Sigmoid colon (tissue), 4 donors: ENCODE measurements around the gene HS1BP3.

Source experiments
- EP300 ChIP-seq, 4 donors: sonication (generic); formaldehyde crosslinking; IDR thresholded peaks; one replicate each; pipeline ENCODE4 v1.6.1; 2017; ENCODE audit warnings: antibody characterized with exemption in 4 of 4
- POLR2A ChIP-seq, 2 donors: fragments of 450-650 bp; IDR thresholded peaks; one replicate each; pipeline ENCODE4 v1.6.1; 2016; ENCODE audit warnings: antibody characterized with exemption in 2 of 2, mild to moderate bottlenecking in 2 of 2, moderate library complexity in 2 of 2
- POLR2AphosphoS5 ChIP-seq, 4 donors: sonication (generic); formaldehyde crosslinking; IDR thresholded peaks; one replicate each; pipeline ENCODE4 v1.6.1; 2017; ENCODE audit warnings: antibody characterized with exemption in 4 of 4
- TF ChIP-seq, protein P1 (sequence below), 4 experiments: fragments of 450-650 bp in 3 of 4; fragments of 200-600 bp in 1 of 4; IDR thresholded peaks; one replicate each; pipeline ENCODE4 v1.5.1; 2016 to 2019; ENCODE audit warnings: antibody characterized with exemption in 4 of 4, mild to moderate bottlenecking in 3 of 4, moderate library complexity in 2 of 4

DNA sequence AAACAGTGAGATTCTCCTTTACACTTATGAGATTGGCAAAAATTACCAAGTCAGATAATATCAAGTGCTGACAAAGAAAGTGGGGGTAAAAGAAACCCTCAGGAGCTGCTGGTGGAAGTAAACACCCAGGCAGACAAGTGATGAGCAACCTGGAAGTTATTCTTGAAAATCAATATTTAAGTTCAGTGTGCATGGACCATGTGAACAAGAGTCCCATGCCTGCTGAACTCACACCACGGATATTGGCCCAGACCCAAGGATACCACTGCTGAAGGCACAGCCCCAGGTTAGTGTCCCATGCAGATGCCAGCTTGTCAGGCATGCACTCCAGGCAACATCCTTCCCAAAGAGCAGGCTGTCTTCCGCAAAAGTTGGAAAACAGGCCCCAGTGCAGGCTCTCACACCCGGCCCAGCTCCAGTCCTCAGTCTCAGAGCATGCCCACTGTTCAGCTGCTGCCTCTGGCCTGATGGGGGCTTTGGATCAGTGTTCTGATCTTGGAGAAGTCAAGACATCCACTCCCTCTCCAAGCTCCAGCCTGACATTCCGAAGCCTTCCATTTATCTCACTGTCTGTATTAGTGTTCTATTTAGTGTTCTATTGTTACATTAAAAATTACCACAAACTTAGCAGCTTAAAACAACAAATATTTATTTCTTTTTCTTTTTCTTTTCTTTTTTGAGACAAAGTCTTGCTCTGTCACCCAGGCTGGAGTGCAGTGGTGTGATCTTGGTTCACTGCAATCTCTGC lies 70.0 kb downstream of the HS1BP3 start:
- TF ChIP-seq, protein P1, sequence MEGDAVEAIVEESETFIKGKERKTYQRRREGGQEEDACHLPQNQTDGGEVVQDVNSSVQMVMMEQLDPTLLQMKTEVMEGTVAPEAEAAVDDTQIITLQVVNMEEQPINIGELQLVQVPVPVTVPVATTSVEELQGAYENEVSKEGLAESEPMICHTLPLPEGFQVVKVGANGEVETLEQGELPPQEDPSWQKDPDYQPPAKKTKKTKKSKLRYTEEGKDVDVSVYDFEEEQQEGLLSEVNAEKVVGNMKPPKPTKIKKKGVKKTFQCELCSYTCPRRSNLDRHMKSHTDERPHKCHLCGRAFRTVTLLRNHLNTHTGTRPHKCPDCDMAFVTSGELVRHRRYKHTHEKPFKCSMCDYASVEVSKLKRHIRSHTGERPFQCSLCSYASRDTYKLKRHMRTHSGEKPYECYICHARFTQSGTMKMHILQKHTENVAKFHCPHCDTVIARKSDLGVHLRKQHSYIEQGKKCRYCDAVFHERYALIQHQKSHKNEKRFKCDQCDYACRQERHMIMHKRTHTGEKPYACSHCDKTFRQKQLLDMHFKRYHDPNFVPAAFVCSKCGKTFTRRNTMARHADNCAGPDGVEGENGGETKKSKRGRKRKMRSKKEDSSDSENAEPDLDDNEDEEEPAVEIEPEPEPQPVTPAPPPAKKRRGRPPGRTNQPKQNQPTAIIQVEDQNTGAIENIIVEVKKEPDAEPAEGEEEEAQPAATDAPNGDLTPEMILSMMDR (IDR thresholded peaks at IDR 0.05): no peak
- TF ChIP-seq POLR2A (IDR thresholded peaks at IDR 0.05) (no peak), POLR2AphosphoS5 (IDR thresholded peaks at IDR 0.05) (no peak), EP300 (IDR thresholded peaks at IDR 0.05) (no peak)
